HG03097 (cell line): Measurements from ENCODE around the gene F9.
"Not testable (repeated sequence)": the region's sequence is repeated elsewhere in the genome, so short reads cannot be mapped to it uniquely, and the experiment has no call there.

ENCODE experiments used
- ATAC-seq: cut with Tn5 transposase; IDR thresholded peaks from one replicate; pipeline ENCODE4 v1.9.1; 2021; ENCODE audit not compliant: unreplicated experiment, low FRiP score

Gene F9

GRCh38 chrX:139530550-139530949, at the start of gene F9:
TSS of gene F9 (plus strand) at chrX:139530739. CDS start at chrX:139530765, 26 bp downstream.
- no peak for ATAC-seq

- ATAC-seq, result no peak
These were observed 46.8 kb upstream of the F9 start for GRCh38 chrX:139483699-139484098.

GRCh38 chrX:139484591-139484990, 45.9 kb upstream of the F9 start:
- no peak for ATAC-seq

- no peak for ATAC-seq
These were observed 35.2 kb upstream of the F9 start for GRCh38 chrX:139495324-139495723.

- no peak for ATAC-seq
These were observed 24.2 kb upstream of the F9 start for GRCh38 chrX:139506333-139506732.

GRCh38 chrX:139508099-139508498, 22.4 kb upstream of the F9 start:
- ATAC-seq, result no peak

- ATAC-seq, result no peak
These were observed 12.1 kb upstream of the F9 start for GRCh38 chrX:139518475-139518874.

GRCh38 chrX:139528829-139529228, 1.7 kb upstream of the F9 start:
- not testable (repeated sequence) for ATAC-seq

- no peak for ATAC-seq
These were observed 2.3 kb downstream of the F9 start for GRCh38 chrX:139532834-139533233.

- no peak for ATAC-seq
These were observed 2.9 kb downstream of the F9 start for GRCh38 chrX:139533444-139533843.

GRCh38 chrX:139538907-139539790, 8.6 kb downstream of the F9 start:
- peak; percentile 92 for ATAC-seq

GRCh38 chrX:139542652-139543051, 12.1 kb downstream of the F9 start:
- no peak for ATAC-seq

- no peak for ATAC-seq
These were observed 13.4 kb downstream of the F9 start for GRCh38 chrX:139543920-139544319.

GRCh38 chrX:139544591-139544990, 14.1 kb downstream of the F9 start:
- ATAC-seq, result no peak

GRCh38 chrX:139554376-139554775, 23.8 kb downstream of the F9 start:
- peak; percentile 23 for ATAC-seq

- no peak for ATAC-seq
These were observed 24.6 kb downstream of the F9 start for GRCh38 chrX:139554991-139555675.

GRCh38 chrX:139559383-139560042, 29.0 kb downstream of the F9 start:
- no peak for ATAC-seq

- no peak for ATAC-seq
These were observed 29.7 kb downstream of the F9 start for GRCh38 chrX:139560221-139560620.

GRCh38 chrX:139563251-139563650, 32.7 kb downstream of the F9 start:
- no peak for ATAC-seq

- ATAC-seq, result no peak
These were observed 36.4 kb downstream of the F9 start for GRCh38 chrX:139566981-139567380.

- ATAC-seq, result no peak
These were observed 50.5 kb downstream of the F9 start for GRCh38 chrX:139581068-139581467.
